ENCODE results near the gene LEAP2.
"Not testable (repeated sequence)": the region's sequence is repeated elsewhere in the genome, so short reads cannot be mapped to it uniquely, and the experiment has no call there.

Gene LEAP2

DNA sequence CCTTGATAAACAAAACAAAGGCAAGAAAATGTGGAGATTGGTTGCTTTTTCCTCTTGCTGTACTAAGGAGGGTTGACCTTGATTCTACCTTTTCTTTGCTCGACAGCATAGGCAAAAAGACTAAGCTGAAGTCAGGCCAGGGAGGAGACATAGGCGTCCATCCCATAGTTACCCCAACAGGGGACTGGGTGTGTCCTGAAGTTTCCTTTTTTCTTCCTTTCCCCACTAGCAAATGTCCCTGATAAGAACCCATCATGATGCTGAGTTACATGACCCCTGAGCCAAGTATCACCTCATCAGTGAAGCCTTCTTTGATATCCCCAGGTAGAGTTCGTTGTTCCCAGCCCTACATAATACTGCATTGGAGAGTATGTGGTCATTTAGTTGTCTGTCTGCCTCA lies 33.2 kb upstream of the LEAP2 start:
- DNase-seq = no peak

DNA sequence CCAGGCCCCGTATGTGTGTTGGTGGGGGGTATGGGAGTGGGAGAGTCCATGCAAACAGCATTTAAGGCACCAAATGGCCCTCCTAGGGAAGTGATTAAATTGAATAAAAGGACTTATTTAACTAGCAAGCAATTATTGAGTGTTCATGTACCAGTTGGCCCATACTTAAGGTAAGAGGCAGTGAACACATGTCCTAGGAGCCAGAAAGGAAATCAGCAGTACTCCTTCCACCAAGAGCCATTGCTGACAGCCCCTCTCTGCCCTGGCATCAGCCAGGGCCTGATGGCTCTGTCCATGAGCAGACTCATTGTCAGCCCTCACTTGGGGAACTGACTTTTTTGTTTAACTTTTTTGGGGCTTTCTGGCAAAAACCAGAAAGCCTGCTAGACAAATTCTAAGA lies 32.6 kb upstream of the LEAP2 start:
- DNase-seq = no peak

- DNase-seq = peak in 1 of 58 donors; percentile 27
Observed at GRCh38 chr5:132841305-132841704, 32.2 kb upstream of the LEAP2 start.

DNA sequence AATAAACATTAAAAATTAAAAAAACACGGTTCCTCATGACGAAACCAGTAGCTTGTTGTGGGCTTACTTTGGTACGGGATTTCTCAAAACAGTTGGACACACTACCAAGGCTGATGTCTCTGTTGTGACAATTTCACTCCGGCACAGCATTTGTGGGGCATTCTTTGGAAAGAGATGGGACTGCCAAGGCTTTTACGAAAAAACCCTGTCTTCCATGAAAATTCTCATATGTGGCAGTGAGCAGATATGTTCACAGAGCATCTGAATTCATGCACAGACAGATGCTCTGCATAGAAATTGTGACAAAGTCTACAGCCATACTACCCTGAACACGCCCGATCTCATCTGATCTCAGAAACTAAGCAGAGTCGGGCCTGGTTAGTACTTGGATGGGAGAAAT lies 25.2 kb upstream of the LEAP2 start:
- no peak for DNase-seq

DNA sequence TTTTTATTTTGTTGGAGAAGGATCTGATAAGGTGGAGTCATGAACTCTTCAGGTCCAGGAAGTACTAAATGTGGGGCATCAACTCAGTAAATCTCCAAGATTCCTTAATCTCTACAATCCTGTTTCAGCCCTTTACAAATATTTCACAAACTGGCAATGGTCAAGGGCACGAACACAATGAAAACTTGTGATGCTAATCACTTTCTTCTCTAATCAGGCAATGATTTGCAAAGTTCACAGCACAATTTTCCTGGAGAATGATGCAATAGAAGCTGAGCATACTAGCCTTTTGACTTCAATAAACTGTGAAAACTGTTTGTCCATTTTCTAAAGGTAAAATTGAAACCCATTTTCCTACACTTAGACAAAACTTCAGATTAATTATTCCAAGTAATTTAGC lies 24.1 kb upstream of the LEAP2 start:
- DNase-seq = no peak

GRCh38 chr5:132850066-132850465 lies 23.4 kb upstream of the LEAP2 start:
- no peak for DNase-seq

DNA sequence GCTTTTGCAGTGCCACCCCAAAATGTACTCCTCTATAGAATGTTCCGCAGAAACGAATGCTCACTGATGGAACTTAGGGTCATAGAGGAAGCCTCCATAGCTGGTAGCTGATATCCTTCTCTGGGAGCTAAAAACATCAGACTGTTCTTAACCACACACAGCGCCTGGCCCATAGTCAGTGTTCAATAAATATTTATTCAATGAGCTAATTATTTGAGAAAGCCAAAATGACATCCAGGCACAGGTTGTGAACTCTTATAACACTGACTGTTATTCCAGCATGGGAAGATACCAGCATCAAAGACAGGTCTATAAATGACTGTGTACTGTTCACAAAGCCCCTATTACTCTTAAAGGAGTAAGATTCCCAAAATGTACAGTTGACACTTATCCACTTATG lies 20.1 kb upstream of the LEAP2 start:
- DNase-seq = no peak

DNA sequence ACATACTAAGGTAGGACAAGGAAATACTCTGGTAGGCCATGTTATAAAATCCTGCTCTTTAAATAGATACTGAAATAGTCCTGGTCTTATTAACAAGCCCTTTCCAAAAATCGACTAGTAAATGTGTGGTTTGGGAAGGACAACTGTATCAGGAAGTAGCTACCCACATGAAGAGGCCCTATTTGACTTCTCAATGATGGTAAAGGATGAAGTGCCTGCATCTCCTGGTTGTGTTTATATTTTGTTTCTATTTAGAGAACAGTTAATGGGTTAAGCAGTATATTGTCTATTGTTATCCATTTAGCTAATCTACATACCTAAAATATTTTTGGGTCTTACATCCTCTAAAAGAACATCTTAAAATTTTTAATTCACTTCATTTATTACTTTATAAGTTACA lies 19.7 kb upstream of the LEAP2 start:
- DNase-seq = no peak

DNA sequence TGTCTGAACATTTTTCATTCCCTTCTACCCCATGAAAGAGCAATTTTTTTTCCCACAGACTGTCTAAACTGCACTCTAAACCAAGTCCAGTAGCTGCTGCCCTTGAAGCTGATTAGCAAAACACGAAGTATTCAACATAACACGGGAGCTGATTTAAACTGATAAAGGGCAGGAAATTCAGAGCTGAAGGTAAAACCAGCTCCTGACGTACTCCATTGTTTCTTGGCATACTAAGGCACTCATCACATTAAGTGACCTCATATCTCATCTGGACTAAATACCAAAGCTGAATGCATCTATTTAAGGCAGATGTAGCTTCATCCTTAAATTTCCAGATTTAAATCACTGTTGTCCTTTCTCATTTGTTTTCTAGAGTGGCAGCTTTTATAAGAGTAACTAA lies 19.2 kb upstream of the LEAP2 start:
- no peak for DNase-seq

GRCh38 chr5:132854992-132855391 lies 18.5 kb upstream of the LEAP2 start:
- not testable (repeated sequence) for DNase-seq

DNA sequence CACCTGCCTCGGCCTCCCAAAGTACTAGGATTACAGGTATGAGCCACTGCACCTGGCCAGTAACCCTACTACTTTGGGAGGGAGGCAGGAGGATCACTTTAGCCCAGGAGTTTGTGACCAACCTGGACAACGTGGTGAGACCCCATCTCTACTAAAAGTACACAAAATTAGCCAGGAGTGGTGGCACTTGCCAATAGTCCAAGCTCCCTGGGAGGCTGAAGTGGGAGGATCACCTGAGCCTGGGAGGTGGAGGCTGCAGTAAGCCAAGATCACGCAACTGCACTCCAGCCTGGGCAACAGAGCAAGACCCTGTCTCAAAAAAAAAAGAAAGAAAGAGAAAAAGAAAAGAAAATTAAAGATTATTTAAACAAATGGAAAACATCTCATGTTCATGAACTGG lies 17.5 kb upstream of the LEAP2 start:
- DNase-seq = no peak

DNA sequence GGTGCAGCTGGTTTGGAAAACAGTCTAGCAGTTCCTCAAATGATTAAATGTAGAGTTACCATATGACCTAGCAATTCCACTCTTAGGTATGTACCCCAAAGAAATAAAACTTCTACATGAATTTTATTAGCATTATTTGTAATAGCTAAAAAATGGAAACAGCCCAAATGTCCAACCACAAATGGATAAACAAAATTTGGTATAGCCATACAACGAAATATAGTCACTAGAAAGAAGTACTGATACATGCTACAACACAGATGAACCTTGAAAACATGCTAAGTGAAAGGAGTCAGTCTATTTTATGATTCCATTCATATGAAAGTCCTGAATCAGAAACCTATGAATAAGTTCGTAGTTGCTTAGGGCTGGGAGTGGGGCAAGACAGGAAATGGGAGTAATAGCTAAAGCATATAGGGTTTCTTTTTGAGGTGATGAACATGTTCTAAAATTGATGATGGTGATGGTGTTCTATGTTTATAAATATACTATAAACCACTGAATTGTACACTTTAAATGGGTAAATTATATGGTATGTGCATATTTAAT lies 13.5 kb upstream of the LEAP2 start:
- no peak for DNase-seq

GRCh38 chr5:132860742-132861141 lies 12.7 kb upstream of the LEAP2 start:
- DNase-seq = no peak

DNA sequence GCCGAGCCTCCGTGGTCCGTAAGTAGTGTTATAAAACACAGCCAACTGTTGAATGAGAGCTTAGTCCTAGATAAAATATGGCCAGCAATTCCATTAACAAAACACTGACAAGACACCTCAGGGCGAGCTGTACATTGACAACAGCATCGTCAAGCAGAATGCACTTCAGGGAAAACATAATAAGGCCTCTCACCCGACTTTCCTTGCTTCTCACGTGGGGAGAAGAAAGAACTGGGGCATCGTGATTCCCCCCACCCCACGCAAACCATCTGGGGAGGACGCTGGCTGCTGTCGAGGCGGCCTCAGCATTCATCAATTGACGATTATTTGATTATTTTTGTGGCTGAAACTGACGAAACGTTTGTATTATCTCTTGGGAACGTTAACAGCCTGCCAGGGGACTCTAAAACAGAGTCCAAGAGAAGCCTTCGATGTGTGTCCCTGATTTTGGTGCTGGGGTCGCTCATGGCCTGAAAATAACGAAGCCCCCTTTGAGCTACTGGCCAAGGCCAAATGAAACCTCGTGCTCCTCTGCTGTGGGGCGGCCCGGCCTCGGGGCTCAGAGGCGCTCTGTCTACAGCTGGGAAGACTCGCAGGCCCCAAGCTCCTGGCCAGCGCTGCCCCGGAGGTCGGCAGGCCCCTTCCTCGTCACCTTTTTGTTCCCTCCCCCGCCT lies 7.7 kb upstream of the LEAP2 start:
- DNase-seq = peak in 4 of 58 donors; percentile 7 to 50 (median 28)

DNA sequence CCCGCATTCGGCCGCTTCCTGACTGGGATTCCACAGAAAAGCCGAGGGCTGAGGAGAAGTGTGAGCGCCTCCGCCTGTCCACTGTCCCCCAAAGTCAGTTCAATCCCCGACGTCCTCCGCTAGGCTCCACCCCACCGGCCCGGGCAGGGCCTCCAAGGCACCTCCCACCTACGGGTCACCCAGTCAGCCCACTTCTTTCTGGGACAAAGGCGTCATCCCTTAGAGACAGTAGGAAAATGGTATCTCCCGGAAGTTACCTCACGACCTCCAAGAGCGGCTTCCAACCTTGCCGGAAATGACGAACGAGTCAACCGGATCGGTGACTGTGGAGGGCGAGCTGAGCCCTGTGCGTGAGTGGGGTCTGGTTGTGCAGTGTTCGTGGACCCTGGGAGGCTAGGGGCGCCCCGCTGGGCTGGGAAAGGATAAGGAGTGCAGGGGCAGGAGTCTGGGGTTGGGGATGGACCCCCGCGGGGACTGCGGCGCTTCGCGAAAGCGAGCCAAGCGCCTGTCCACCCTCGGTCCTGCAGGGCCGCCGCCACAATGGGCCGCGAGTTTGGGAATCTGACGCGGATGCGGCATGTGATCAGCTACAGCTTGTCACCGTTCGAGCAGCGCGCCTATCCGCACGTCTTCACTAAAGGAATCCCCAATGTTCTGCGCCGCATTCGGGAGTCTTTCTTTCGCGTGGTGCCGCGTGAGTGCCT lies 7.0 kb upstream of the LEAP2 start, which contains the start of the genes GDF9 and UQCRQ:
TSS of gene GDF9 (minus strand) at position 128 of the 704 bp plus-strand sequence. CDS start 1,936 bp downstream, outside the sequence.
TSS of gene UQCRQ (plus strand) at position 301 of the 704 bp plus-strand sequence. CDS start at position 541, 240 bp downstream.
- DNase-seq = peak; percentile 68 to 100 (median 97)

- DNase-seq = no peak
Observed at GRCh38 chr5:132867046-132867451, 6.4 kb upstream of the LEAP2 start.

DNA sequence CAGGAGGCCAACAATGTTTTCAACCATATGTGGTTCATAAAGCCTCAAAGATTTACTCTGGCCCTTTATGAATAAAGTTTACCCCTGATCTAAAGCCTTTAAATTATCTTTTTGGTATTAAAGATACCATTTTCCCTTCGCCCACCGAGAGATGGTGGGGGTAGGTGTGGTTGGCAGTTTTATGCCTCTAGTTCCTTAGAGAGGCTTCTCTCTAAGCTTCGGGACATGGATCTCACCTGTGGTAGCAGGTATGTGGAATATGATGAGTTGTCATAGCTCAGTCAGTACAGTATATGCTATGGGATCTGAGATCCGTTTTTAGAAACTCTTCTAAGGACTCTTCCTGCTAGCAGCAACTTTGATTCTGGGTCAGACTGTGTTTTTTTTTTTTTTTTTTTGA lies 4.7 kb upstream of the LEAP2 start:
- no peak for DNase-seq

GRCh38 chr5:132870801-132871200 lies 2.7 kb upstream of the LEAP2 start:
- no peak for DNase-seq

- no peak for DNase-seq
Observed at GRCh38 chr5:132871459-132872284, 1.8 kb upstream of the LEAP2 start.

DNA sequence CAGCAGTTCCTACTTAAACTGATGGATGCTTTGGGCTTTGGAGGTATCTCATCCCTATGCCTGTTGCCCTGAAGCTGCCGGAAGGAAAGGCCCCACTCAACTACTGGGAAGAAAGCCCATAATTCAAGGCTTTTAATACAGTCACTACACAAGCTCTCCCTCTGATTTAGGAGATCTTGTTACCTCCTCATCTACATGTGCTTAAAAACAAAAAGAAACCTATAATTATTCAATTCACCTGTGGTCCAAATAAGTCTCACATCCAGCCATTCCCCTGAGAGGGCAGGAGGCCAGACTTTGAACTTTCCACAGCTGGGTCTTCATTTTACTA lies 715 bp upstream of the LEAP2 start:
- no peak for DNase-seq

DNA sequence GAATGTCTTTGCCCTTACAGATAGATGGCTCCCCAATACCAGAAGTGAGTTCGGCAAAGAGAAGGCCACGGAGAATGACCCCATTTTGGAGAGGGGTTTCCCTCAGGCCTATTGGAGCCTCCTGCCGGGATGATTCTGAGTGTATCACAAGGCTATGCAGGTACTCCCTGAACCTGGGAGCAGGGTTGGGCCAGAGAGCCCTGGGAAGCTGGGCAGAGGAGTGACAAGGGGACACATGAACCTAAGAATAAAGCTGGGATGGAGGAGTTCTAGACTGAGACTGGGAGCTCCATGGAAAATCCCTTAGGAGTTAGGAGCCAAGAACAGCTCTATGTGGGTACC lies 433 bp downstream of the LEAP2 start:
- DNase-seq = no peak
